HG02798 (cell line): ENCODE data around the gene PDXP.

Experiments used
- ATAC-seq: cut with Tn5 transposase; IDR thresholded peaks from one replicate; pipeline ENCODE4 v1.9.1; 2021; ENCODE audit warnings: mild to moderate bottlenecking; ENCODE audit not compliant: unreplicated experiment, poor library complexity

The PDXP gene

DNA sequence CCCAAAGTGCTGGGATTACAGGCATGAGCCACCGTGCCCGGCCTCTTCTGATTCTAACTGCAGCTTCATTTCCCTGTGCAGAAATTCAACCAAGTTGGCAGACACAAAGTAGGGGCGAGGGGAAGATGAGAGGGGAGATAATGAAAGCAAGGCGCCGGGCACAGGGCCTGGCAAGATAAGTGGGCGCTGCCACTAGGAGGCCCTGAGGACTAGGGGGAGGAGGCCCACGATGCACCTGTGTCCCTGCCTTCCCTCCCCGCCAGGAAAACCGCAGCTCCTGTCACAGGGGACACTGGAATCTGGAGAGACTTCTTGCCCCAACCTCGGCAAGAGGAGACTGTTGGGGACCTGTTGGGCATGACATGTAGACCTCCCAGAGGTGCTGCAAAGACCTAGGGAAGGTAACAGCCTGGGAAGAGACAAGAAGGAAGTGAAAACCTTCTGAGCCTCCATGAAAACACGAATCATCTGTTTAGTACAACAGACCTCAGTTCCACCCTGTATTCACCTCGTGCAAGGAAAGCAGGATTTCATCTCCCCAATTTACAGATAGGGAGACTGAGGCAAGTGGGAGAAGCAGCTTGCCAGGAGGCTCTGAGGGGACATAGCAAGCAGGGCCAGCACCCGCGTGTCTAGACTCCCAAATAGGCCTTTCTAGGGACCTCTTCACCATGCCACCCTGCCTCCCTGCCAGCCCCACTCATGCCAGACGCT, 13.8 kb downstream of the PDXP start:
- no peak for ATAC-seq

DNA sequence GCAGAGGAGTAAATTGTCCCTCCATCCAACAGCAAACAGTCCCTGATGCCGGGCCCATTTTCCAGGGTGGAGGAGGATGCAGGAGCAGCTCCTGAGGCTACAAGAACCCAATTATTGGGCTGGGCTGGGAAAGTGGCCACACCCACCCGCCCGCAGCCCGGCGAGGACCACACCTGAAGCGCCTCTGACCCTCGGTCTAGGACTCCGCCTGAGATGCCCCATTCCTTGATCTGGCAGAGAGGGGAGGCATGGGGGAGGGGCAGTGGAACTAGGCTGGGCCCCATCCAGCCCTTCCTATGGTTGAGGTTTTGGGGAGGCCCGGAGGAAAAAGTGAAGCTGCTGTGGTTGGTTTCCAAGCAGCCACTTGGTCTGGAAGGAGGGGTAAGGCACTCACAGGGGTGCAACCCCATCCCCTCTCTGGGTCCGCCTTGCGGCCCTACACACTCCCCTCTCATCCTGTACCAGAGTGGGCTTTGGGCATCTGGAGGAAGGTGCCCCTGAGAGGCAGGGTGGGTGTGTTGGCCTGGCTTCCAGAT, 14.5 kb downstream of the PDXP start:
- no peak for ATAC-seq

- no peak for ATAC-seq
These were observed 15.7 kb downstream of the PDXP start for GRCh38 chr22:37674248-37674647.

- peak; percentile 49 for ATAC-seq
These were observed 16.7 kb downstream of the PDXP start, which contains the start of gene LGALS1 for GRCh38 chr22:37674951-37675929. LGALS1 (plus strand) TSS chr22:37675636; CDS start chr22:37675703, 67 bp downstream.

DNA sequence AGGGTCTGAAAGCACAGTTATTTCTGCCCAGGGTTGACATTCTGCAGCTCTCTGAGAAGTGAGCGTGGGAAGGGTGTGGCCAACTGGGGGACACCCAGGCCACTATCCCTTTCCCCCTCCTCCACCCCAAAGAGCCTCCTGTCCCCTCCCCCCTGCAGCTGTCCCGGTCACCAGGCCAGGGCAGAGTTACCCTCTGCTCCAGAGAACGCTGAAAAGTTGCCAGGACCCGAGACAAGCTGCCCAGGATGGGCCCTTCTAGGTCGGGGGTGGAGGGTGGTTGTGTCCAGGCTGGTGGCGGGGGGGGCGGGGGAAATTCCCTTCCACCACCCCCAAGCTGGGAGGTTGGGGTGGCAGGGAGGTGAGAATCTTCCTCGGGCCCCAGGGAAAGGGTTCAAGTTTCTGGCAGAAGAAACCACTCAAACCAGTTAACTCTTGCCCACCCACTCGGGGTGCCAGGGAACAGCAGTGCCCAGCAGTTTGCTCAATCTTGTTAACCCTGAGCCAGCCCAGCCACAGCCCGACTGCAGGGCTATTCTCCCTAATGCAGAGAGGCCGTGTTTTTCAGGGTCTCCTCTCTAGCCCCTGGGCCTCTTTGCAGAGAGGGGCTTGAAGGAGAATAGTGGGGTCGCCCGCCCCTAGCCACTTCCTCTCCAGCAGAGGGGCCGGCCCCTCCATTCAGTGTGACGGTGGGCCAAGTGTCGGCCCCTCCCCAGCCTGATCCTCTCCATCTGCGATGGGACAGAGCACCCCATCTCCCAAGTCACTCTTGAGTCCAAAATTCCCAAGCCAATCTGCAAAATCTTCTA, 17.6 kb downstream of the PDXP start:
- ATAC-seq: peak; percentile 3

DNA sequence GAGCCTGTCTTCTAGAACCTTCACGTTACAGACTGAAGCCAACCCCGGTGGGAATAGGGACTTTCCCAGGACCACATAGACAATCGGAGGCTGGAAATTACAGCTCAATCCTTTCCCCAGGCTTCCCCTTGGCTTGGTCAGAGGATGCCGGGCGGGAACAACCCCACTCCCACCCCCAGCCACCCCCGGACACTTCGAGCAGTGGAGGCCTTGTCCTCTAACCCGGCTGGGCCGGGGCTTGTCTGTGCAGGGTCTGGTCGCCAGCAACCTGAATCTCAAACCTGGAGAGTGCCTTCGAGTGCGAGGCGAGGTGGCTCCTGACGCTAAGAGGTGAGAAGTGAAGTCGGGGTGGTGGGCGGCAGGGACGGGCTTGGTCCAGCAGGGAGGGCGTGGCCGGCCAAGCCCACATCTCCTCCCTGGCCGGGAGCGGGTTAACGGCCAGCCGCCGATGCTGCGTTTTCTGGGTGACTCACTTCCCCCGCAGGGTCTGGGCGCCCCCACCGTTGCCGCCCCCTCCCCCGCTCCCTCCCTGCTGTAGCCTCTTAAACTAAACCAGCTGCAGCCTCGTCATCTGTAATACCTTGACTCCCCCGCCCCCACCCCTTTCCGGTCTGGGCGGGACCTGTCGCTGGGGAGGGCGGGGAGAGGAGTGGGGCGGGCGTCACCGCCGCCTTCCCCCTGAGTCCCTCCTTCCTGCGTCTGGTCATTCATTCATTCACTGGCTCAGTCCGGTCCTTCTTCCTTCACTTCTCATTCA, 18.4 kb downstream of the PDXP start:
- ATAC-seq: peak; percentile 61

- ATAC-seq: no peak
These were observed 19.0 kb downstream of the PDXP start for GRCh38 chr22:37677493-37677974.

- no peak for ATAC-seq
These were observed 19.8 kb downstream of the PDXP start for GRCh38 chr22:37678372-37678771.

GRCh38 chr22:37679670-37680069, 21.1 kb downstream of the PDXP start:
- ATAC-seq: no peak

- no peak for ATAC-seq
These were observed 21.8 kb downstream of the PDXP start for GRCh38 chr22:37680191-37680851.

GRCh38 chr22:37681001-37681424, 22.5 kb downstream of the PDXP start:
- ATAC-seq: no peak

DNA sequence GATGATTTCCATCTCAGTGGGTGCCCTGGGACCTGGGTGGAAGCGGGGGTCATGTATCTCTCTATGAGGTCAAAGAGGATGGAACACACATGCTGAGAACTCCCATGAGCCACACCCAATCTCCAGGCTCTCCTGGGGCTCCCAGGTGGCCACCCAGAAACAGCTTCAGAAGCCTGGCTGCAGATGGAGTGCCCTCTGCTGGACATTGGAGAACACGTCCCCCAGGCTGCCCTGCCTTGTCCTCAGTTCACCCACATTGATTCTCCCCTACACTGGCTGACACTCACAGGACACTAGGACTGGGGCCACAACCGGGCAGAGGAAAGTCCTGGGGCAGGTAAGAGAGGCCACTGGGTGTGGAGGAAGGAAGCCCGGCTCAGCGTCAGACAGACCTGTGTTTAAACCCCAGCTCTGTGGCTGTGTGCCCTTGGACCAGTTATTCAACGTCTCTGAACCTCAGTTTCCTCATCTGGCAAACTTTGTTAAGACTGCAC, 23.1 kb downstream of the PDXP start:
- no peak for ATAC-seq

DNA sequence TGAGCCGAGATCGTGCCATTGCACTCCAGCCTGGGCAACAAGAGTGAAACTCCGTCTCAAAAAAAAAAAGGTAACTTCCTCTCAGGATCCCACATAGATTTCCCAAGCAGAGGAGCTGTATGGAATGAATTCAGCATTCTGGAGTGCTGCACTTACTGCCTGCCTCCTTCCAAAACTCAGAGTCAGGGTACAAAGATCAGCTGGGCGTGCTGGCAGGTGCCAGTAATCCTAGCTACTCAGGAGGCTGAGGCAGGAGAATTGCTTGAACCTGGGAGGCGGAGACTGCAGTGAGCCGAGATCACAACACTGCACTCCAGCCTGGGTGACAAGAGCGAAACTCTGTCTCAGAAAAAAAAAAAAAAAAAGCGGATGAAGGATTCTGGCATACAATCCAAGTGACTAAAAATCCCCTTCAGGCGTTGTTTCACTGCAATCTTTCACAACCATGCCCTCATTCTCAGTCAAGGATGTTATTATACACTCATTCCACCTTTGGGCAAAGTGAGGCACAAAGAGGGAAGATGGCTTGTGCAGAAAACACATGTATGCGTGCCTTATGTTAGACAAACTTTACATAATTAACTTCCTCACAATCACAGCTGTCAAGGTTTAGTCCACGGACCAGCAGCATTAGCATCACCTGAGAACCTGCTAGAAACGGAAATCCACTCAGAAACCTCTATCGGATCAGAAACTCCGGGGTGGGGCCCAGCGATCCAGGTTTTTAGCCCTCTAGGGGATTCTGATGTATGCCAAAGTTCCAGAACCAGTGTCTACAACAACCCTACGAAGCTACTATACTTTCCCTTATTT, 26.5 kb downstream of the PDXP start:
- no peak for ATAC-seq

DNA sequence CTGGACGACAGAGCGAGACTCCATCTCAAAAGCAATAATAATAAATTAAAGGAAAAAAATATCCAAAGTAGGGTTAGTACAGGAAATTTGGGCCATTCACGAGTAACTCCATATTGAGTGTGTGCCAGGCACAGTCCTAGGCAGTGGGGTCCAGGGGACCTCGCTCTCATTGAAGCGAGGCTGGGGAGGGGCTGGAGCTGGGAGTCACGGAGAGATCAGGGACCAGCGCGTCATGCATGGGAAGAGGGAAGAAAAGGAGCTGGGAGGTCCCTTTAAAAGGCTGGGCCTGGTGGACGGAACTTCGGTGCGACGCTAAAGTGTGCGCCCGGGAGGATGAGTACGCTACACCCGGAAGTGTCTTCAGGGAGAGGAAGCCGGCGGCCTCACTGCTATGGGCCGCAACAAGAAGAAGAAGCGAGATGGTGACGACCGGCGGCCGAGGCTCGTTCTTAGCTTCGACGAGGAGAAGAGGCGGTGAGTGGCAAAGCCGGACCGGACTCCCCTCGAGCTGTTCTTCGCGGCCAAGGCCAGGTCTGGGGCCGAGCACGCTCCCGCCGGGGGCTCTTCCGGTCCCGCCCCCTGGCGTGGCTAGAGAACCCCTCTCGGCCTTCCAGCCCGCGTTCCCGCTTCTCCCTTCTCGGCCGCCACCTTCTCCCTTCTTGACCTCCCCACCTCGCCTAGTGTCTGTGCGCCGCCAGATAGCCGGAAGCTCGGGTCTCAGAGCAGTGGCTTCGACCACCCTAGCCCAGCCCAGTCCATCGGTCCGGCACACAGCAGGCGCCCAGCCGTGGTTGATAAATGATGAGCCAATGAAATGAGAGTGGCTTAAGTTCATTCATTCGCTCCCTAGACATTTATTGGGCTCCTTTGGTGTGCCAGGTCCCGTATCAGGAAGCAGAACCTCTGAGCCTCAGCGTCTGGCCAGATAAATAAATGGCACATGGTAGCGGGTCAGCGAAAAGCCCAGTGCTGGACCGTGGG, 27.8 kb downstream of the PDXP start, which contains the start of gene NOL12:
Gene NOL12, plus strand, starts transcription at position 342 of the 981 bp plus-strand sequence. Its CDS starts 50 bp downstream, at position 392.
- peak; percentile 84 for ATAC-seq

- ATAC-seq: no peak
These were observed 31.9 kb downstream of the PDXP start for GRCh38 chr22:37690407-37690806.

DNA sequence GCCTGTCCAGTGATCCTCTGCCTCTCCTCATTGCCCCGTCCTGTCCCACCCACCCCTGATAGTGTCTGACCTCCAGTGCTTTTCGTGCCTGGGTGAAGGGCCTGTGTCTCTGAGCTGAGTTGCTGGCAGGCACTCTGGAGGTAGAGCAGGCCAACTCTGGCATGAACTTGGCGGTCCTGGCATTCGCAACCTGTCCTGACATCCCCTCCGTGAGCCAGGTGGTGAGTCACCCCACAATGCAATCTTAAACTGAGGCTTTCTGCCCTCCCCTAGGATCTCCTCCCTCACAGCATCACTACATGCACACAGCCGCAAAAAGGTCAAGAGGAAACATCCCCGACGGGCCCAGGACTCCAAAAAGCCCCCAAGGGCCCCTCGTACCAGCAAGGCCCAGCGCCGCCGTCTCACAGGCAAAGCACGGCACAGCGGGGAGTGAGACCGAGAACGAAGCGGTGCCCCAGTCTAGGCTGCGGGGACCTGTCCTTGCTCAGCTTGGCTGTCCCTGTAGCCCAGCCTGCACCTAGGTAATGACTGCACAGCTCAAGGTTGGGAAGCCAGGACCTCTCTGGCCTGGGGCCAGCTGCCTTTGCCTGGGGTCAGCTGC, 32.5 kb downstream of the PDXP start:
- ATAC-seq: no peak
